Activated CD4-positive, alpha-beta T cell treated with anti-CD3 and anti-CD28 coated beads, Interleukin-2, amount 10 ng/mL, durations not matched to agents 7 days and 5 days (primary cell): Measurements from ENCODE around the gene CYB5R3. TPM values are rescaled to one million over a fixed set of nuclear protein-coding genes. Genes with fewer than 3 reads are reported as not detected.

Experiments used
- CTCF ChIA-PET: fragments of 350-600 bp; sonication (Branson Sonifier 250); formaldehyde crosslinking; loops from one replicate; lab custom pipeline; 2021; ENCODE audit warnings: antibody characterized with exemption; lab: Charles Lee
- POLR2A ChIA-PET: fragments of 350-600 bp; sonication (Branson Sonifier 250); formaldehyde crosslinking; loops from one replicate; lab custom pipeline; 2021; ENCODE audit warnings: antibody characterized with exemption; lab: Charles Lee
- DNase-seq: peaks from one replicate; pipeline ENCODE4 v3.0.0-alpha.2; 2020
- H3K27ac Mint-ChIP-seq: one replicate; pipeline ENCODE4 v1.8.0; 2021; ENCODE audit warnings: mild to moderate bottlenecking, moderate library complexity, mixed read lengths
- H3K27me3 Mint-ChIP-seq: one replicate; pipeline ENCODE4 v1.8.0; 2021; ENCODE audit warnings: mixed read lengths
- H3K36me3 Mint-ChIP-seq: one replicate; pipeline ENCODE4 v1.8.0; 2021; ENCODE audit warnings: low read depth, mixed read lengths
- H3K4me1 Mint-ChIP-seq: one replicate; pipeline ENCODE4 v1.8.0; 2021; ENCODE audit warnings: mixed read lengths
- H3K4me3 Mint-ChIP-seq: one replicate; pipeline ENCODE4 v1.8.0; 2021; ENCODE audit warnings: mild to moderate bottlenecking, moderate library complexity, mixed read lengths
- H3K9me3 Mint-ChIP-seq: one replicate; pipeline ENCODE4 v1.8.0; 2021; ENCODE audit warnings: mixed read lengths
- total RNA-seq, 2 experiments: library from RNA; stranded (reverse); gene quantifications; one replicate each; pipeline ENCODE4 v1.2.3, GENCODE V29; 2021

The CYB5R3 gene
- total RNA-seq: 10 to 100 TPM; 84.3 to 91.9 TPM

- Mint-ChIP-seq H3K27me3 (no peaks in the 10 kb centered on the region), H3K36me3 (peaks cover 2% of the 10 kb centered on the region), H3K4me1 (peaks cover 20% of the 10 kb centered on the region), H3K27ac (peak within 1 kb of the TSS; percentile 98), H3K9me3 (no peaks in the 10 kb centered on the region), H3K4me3 (peak within 1 kb of the TSS; percentile 89)
- ChIA-PET CTCF (interaction anchor here (0.6 to 1.1 kb wide), 3 partner anchors 10 to 204 kb away, joined by 3 read pairs; no protein-coding TSS in a partner anchor), POLR2A (interaction anchor here (1.0 kb wide), 1 partner anchor 34 kb away, joined by 8 read pairs; the partner anchor contains the start of gene POLDIP3)
- DNase-seq: peak; percentile 76
These were observed at the start of gene CYB5R3 for GRCh38 chr22:42649246-42650099. TSS of gene CYB5R3 (minus strand) at chr22:42649392. CDS start at chr22:42649315, 77 bp downstream.

GRCh38 chr22:42697542-42698013 is 48.4 kb upstream of the CYB5R3 start:
- Mint-ChIP-seq H3K27me3 (no peaks in the 10 kb centered on the region), H3K27ac (no peak overlapping the region), H3K4me3 (no peak overlapping the region), H3K9me3 (no peaks in the 10 kb centered on the region), H3K36me3 (no peaks in the 10 kb centered on the region), H3K4me1 (no peaks in the 10 kb centered on the region)
- ChIA-PET POLR2A (no interaction called here), CTCF (no interaction called here)
- no peak for DNase-seq

- H3K4me3 Mint-ChIP-seq: no peak overlapping the region
- ChIA-PET CTCF (interaction anchor here (0.6 kb wide), 1 partner anchor 143 kb away, joined by 3 read pairs; no protein-coding TSS in a partner anchor), POLR2A (no interaction called here)
- no peaks in the 10 kb centered on the region for H3K36me3 Mint-ChIP-seq
- no peaks in the 10 kb centered on the region for H3K4me1 Mint-ChIP-seq
- no peaks in the 10 kb centered on the region for H3K27me3 Mint-ChIP-seq
- no peaks in the 10 kb centered on the region for H3K9me3 Mint-ChIP-seq
- no peak overlapping the region for H3K27ac Mint-ChIP-seq
- no peak for DNase-seq
These were observed 47.3 kb upstream of the CYB5R3 start for GRCh38 chr22:42696331-42696967.

DNA sequence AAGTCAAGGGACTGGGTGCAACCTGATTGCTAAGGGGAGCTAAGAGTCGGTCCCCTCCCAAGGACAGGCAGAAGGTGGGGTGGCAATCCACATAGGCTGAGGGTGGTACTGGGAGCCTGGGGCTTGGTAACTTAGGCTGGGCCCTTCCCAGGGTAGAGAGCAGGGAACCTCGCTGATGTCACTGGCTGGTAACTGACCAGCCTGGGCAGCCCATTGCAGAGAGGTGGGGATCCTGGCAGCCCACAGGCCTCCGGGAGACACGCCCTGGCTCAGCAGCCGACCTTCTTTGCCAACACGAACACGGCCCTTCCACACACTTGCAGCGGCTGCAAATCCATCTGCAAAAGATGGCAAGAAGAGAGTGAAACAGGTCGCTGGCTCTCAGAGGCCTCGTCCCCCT is 46.1 kb upstream of the CYB5R3 start:
- POLR2A ChIA-PET: no interaction called here
- no peak for DNase-seq
- CTCF ChIA-PET: no interaction called here
- no peaks in the 10 kb centered on the region for H3K36me3 Mint-ChIP-seq
- no peaks in the 10 kb centered on the region for H3K4me1 Mint-ChIP-seq
- no peaks in the 10 kb centered on the region for H3K27me3 Mint-ChIP-seq
- H3K9me3 Mint-ChIP-seq: no peaks in the 10 kb centered on the region
- no peak overlapping the region for H3K4me3 Mint-ChIP-seq
- H3K27ac Mint-ChIP-seq: no peak overlapping the region

DNA sequence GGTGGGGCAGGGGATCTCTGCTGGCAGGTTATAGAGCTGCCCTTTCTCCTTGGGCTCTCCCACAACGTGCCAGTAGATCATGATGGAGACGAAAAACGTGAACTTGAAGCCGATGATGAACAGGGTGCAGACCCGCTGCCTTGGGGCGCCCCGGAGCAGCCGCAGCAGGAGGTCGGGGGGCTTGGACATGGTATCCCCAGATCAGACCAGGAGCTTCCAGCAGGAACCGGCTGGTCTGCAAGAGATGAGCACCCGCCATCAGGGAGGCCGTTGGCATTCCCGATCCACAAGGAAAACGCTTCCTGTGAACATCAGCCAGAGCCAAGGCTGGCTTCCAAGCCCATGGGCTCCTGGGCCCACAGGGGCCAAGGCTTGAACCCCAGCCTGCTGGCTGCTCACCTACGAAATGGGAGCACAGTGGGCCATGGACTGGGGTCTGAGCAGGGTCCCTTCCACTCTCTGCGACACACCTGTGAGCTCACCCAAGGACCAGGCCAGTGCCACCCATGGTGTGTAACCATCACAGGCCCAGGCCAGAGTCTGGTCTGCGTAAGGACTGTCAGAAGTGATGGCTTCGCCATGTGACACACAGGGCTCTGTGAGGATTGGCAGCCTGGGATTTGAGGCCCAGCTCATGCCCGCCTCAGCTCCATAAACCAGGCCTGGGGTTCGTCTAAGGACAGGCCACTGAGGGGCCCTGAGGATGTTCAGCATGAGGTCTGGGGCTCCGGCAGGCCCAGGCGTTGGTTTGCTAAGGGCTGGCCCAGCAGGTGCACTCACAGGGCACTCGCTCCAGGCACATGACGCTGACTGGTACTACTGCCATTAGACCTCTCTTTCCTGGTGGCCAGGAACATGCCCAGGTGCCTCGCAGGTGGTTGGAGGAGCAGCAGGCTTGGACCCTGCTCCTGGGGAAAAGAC is 44.8 kb upstream of the CYB5R3 start:
- POLR2A ChIA-PET: no interaction called here
- CTCF ChIA-PET: no interaction called here
- no peak overlapping the region for H3K4me3 Mint-ChIP-seq
- no peaks in the 10 kb centered on the region for H3K27me3 Mint-ChIP-seq
- no peak overlapping the region for H3K27ac Mint-ChIP-seq
- no peaks in the 10 kb centered on the region for H3K36me3 Mint-ChIP-seq
- no peaks in the 10 kb centered on the region for H3K9me3 Mint-ChIP-seq
- H3K4me1 Mint-ChIP-seq: no peaks in the 10 kb centered on the region
- no peak for DNase-seq

- no peak for DNase-seq
- Mint-ChIP-seq H3K4me3 (no peak overlapping the region), H3K27ac (no peak overlapping the region), H3K36me3 (no peaks in the 10 kb centered on the region), H3K4me1 (no peaks in the 10 kb centered on the region), H3K9me3 (no peaks in the 10 kb centered on the region), H3K27me3 (no peaks in the 10 kb centered on the region)
- CTCF ChIA-PET: no interaction called here
- POLR2A ChIA-PET: no interaction called here
These were observed 44.0 kb upstream of the CYB5R3 start for GRCh38 chr22:42693055-42693762.

DNA sequence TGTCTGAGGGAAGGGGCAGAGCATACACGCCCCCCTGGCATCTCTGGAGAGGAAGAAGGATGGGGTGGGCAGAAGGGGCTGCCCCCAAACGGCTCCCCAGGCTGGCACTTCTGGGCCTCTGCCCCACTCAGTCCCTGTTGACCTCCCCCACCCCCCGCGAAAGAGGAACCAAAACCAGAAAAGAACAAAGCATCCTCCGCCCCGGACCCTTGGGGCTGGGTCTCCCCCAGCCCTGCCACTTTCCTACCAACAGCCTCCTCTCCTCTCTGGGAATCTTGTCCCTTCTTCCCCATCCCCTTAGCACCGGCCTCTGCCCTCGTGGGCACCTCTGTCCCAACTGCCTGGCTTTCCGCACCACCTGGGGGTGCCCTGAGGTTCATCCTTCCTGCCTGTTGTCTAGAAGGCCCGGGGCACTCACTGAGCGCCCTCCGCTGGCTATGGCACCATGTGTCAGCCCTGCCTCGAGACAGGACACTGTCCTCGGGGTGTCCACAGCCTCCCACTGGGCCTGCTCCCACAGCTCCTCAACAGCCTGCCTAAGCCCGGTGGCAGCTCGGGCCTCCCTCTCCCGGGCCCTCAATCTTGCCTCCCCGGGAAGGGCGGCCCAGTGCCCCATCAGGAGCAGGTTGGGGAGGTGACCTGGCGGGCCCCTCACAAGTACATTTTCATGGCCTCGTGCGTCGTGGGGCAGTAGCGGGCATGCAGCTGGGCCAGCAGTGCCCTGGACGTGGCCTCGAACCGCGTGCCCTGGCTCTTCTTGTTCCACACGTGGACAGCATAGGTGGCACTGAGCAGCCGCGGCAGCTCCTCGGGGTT is 43.3 kb upstream of the CYB5R3 start:
- no peaks in the 10 kb centered on the region for H3K36me3 Mint-ChIP-seq
- POLR2A ChIA-PET: no interaction called here

GRCh38 chr22:42691440-42691839 is 42.2 kb upstream of the CYB5R3 start:
- H3K36me3 Mint-ChIP-seq: no peaks in the 10 kb centered on the region

More for the DNA sequence above, 43.3 kb upstream of the CYB5R3 start:
- Mint-ChIP-seq H3K4me1 (no peaks in the 10 kb centered on the region), H3K27me3 (no peaks in the 10 kb centered on the region), H3K9me3 (no peaks in the 10 kb centered on the region), H3K27ac (no peak overlapping the region), H3K4me3 (no peak overlapping the region)
- DNase-seq: no peak
- CTCF ChIA-PET: no interaction called here

GRCh38 chr22:42688241-42689211 is 39.3 kb upstream of the CYB5R3 start:
- Mint-ChIP-seq H3K27ac (no peak overlapping the region), H3K9me3 (no peaks in the 10 kb centered on the region), H3K36me3 (no peaks in the 10 kb centered on the region), H3K4me1 (no peaks in the 10 kb centered on the region), H3K27me3 (no peaks in the 10 kb centered on the region), H3K4me3 (no peak overlapping the region)
- no peak for DNase-seq
- POLR2A ChIA-PET: no interaction called here
- CTCF ChIA-PET: no interaction called here

More at GRCh38 chr22:42691440-42691839, 42.2 kb upstream of the CYB5R3 start:
- Mint-ChIP-seq H3K4me1 (no peaks in the 10 kb centered on the region), H3K27ac (no peak overlapping the region), H3K27me3 (no peaks in the 10 kb centered on the region), H3K4me3 (no peak overlapping the region), H3K9me3 (no peaks in the 10 kb centered on the region)
- DNase-seq: no peak
- POLR2A ChIA-PET: no interaction called here
- CTCF ChIA-PET: no interaction called here

- POLR2A ChIA-PET: no interaction called here
- H3K36me3 Mint-ChIP-seq: no peaks in the 10 kb centered on the region
- no peaks in the 10 kb centered on the region for H3K27me3 Mint-ChIP-seq
- no peaks in the 10 kb centered on the region for H3K9me3 Mint-ChIP-seq
- CTCF ChIA-PET: no interaction called here
- H3K27ac Mint-ChIP-seq: no peak overlapping the region
- no peaks in the 10 kb centered on the region for H3K4me1 Mint-ChIP-seq
- no peak for DNase-seq
- no peak overlapping the region for H3K4me3 Mint-ChIP-seq
These were observed 37.7 kb upstream of the CYB5R3 start for GRCh38 chr22:42686756-42687491.
